ENCODE data around the gene DDX11. TPM values are rescaled to one million over a fixed set of nuclear protein-coding genes. Genes with fewer than 3 reads are reported as not detected.
"Not testable (repeated sequence)": the region's sequence is repeated elsewhere in the genome, so short reads cannot be mapped to it uniquely, and the experiment has no call there.

DDX11 gene
- 51.6 and 60.9 TPM in 2 replicates for total RNA-seq

- not testable (repeated sequence) for DNase-seq (ENCODE audit: low read depth)
- peak within 1 kb of the TSS; percentile 83 for H3K4me3 ChIP-seq (ENCODE audit: low read depth, low read length)
These were observed at the start of gene DDX11 for GRCh38 chr12:31073527-31074332. Gene DDX11, plus strand, starts transcription at chr12:31073860. Its CDS starts 4,534 bp downstream, at chr12:31078394.

GRCh38 chr12:31026202-31026601, 47.5 kb upstream of the DDX11 start:
- no peak for DNase-seq (ENCODE audit: low read depth)
- no peak for TF ChIP-seq CTCF (conservative IDR thresholded peaks at IDR 0.05; ENCODE audit: low read depth, low read length)
- no peak overlapping the region for H3K4me3 ChIP-seq (ENCODE audit: low read depth, low read length)

GRCh38 chr12:31027006-31027405, 46.7 kb upstream of the DDX11 start:
- H3K4me3 ChIP-seq (ENCODE audit: low read depth, low read length); DNase-seq (ENCODE audit: low read depth): not testable (repeated sequence)

GRCh38 chr12:31029468-31029867, 44.2 kb upstream of the DDX11 start:
- no peak for TF ChIP-seq CTCF (conservative IDR thresholded peaks at IDR 0.05; ENCODE audit: low read depth, low read length)
- no peak overlapping the region for H3K4me3 ChIP-seq (ENCODE audit: low read depth, low read length)
- no peak for DNase-seq (ENCODE audit: low read depth)

- H3K4me3 ChIP-seq (ENCODE audit: low read depth, low read length), result no peak overlapping the region
- no peak for DNase-seq (ENCODE audit: low read depth)
- no peak for TF ChIP-seq CTCF (conservative IDR thresholded peaks at IDR 0.05; ENCODE audit: low read depth, low read length)
These were observed 43.6 kb upstream of the DDX11 start for GRCh38 chr12:31029916-31030562.

- H3K4me3 ChIP-seq (ENCODE audit: low read depth, low read length), result no peak overlapping the region
- no peak for TF ChIP-seq CTCF (conservative IDR thresholded peaks at IDR 0.05; ENCODE audit: low read depth, low read length)
- DNase-seq (ENCODE audit: low read depth), result no peak
These were observed 41.7 kb upstream of the DDX11 start for GRCh38 chr12:31031951-31032335.

- H3K4me3 ChIP-seq (ENCODE audit: low read depth, low read length), result no peak overlapping the region
- no peak for DNase-seq (ENCODE audit: low read depth)
- TF ChIP-seq CTCF (conservative IDR thresholded peaks at IDR 0.05; ENCODE audit: low read depth, low read length), result no peak
These were observed 40.5 kb upstream of the DDX11 start for GRCh38 chr12:31033146-31033545.

GRCh38 chr12:31033681-31034080, 40.0 kb upstream of the DDX11 start:
- no peak for TF ChIP-seq CTCF (conservative IDR thresholded peaks at IDR 0.05; ENCODE audit: low read depth, low read length)
- no peak for DNase-seq (ENCODE audit: low read depth)
- H3K4me3 ChIP-seq (ENCODE audit: low read depth, low read length), result no peak overlapping the region

Data from epithelial cell of proximal tubule (primary cell).